ENCODE results near the gene ARHGEF17. TPM values are rescaled to one million over a fixed set of nuclear protein-coding genes. Genes with fewer than 3 reads are reported as not detected.
A peak's percentile ranks its signal among the peaks of the same experiment; 100 is the strongest.

ARHGEF17 gene, protein sequence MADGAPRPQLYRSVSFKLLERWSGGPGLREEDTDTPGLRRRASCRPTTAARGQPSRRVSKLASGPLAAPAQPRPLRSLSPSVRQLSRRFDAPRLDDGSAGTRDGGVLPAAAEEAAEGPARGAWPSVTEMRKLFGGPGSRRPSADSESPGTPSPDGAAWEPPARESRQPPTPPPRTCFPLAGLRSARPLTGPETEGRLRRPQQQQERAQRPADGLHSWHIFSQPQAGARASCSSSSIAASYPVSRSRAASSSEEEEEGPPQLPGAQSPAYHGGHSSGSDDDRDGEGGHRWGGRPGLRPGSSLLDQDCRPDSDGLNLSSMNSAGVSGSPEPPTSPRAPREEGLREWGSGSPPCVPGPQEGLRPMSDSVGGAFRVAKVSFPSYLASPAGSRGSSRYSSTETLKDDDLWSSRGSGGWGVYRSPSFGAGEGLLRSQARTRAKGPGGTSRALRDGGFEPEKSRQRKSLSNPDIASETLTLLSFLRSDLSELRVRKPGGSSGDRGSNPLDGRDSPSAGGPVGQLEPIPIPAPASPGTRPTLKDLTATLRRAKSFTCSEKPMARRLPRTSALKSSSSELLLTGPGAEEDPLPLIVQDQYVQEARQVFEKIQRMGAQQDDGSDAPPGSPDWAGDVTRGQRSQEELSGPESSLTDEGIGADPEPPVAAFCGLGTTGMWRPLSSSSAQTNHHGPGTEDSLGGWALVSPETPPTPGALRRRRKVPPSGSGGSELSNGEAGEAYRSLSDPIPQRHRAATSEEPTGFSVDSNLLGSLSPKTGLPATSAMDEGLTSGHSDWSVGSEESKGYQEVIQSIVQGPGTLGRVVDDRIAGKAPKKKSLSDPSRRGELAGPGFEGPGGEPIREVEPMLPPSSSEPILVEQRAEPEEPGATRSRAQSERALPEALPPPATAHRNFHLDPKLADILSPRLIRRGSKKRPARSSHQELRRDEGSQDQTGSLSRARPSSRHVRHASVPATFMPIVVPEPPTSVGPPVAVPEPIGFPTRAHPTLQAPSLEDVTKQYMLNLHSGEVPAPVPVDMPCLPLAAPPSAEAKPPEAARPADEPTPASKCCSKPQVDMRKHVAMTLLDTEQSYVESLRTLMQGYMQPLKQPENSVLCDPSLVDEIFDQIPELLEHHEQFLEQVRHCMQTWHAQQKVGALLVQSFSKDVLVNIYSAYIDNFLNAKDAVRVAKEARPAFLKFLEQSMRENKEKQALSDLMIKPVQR (N-terminal part only)
- not detected for total RNA-seq
- under 1 TPM in 1 of 3 donors, not detected in 2; 0.19 TPM for polyA plus RNA-seq
- total RNA-seq, result 0 to 2.0 (median 0.15) reads per million in 6 experiments

DNA sequence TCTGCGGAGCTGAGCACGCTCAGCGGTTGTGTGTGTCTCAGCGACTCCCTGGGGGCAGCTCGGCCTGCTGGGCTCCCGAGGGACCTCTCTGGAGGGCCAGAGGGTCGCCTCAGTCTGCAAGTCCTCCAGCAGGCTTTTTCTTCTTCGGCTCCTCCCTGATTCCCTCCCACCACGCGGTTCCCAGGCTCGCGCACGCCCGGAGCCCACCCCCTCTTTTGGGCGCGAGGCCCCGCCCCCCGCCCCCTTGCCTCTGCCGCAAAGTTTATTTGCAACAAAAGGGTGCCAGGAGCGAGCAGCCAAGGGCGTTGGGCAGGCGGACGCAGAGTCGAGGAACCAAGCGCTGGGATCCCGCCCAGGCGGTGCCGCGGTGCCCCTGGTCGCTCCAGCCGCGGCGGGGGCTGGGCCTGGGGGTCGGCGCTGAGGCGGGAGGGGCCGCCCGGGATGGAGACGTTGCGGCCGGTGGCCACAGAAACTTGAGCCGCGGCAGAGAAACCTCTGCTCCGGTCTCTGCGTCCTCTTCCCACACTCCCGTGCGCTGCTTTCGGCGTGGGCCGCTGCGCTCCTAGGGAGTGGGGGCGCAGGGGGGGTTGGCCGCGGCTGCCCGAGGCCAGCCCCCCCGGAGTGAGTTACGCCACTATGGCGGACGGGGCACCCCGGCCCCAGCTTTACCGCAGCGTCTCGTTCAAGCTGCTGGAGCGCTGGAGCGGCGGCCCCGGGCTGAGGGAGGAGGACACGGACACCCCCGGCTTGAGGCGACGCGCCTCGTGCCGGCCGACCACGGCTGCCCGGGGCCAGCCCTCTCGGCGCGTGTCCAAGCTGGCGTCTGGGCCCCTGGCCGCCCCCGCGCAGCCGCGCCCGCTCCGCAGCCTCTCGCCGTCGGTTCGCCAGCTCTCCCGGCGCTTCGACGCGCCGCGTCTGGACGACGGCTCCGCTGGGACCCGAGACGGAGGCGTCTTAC lies at the start of gene ARHGEF17:
ARHGEF17 (plus strand) TSS at position 274 of the 958 bp plus-strand sequence; CDS start at position 637, 363 bp downstream.
- peak within 1 kb of the TSS; percentile 88 to 99 (median 93) for H3K4me3 Mint-ChIP-seq
- ATAC-seq (peak; percentile 28 to 38), DNase-seq (peak in 5 of 10 donors; percentile 34 to 69 (median 39))
- no peaks in the 10 kb centered on the region for H3K36me3 Mint-ChIP-seq
- H3K27ac Mint-ChIP-seq, result peak within 1 kb of the TSS in 7 of 10 donors; percentile 22 to 81 (median 45)
- peaks cover 6 to 16% (median 11%) of the 10 kb centered on the region in 4 donors for H3K4me1 Mint-ChIP-seq
- peaks cover 7 to 38% (median 15%) of the 10 kb centered on the region in 5 donors for H3K27me3 Mint-ChIP-seq
- no peaks in the 10 kb centered on the region for H3K9me3 Mint-ChIP-seq
- POLR2A ChIA-PET, result interaction anchor here (1.3 to 1.7 kb wide), 4 partner anchors 25 to 33 kb away, joined by 3 to 5 read pairs (median 4); no protein-coding TSS in a partner anchor

- H3K27me3 Mint-ChIP-seq, result peaks cover 3 to 23% (median 18%) of the 10 kb centered on the region in 5 donors
- H3K4me1 Mint-ChIP-seq, result peaks cover 0 to 1% (median 0%) of the 10 kb centered on the region in 4 donors
- ATAC-seq (no peak), DNase-seq (no peak)
- H3K36me3 Mint-ChIP-seq, result no peaks in the 10 kb centered on the region
- no peaks in the 10 kb centered on the region for H3K9me3 Mint-ChIP-seq
- POLR2A ChIA-PET, result no interaction called here
- H3K4me3 Mint-ChIP-seq, result no peak overlapping the region
- peak overlapping the region in 1 of 10 donors; percentile 43 for H3K27ac Mint-ChIP-seq
Measured at GRCh38 chr11:73259406-73260126, 48.5 kb upstream of the ARHGEF17 start.

GRCh38 chr11:73260127-73260457 lies 48.0 kb upstream of the ARHGEF17 start:
- no peaks in the 10 kb centered on the region for H3K9me3 Mint-ChIP-seq
- H3K4me3 Mint-ChIP-seq, result no peak overlapping the region
- peaks cover 0 to 4% (median 0%) of the 10 kb centered on the region in 4 donors for H3K4me1 Mint-ChIP-seq
- peaks cover 7 to 29% (median 24%) of the 10 kb centered on the region in 5 donors for H3K27me3 Mint-ChIP-seq
- no peak overlapping the region for H3K27ac Mint-ChIP-seq
- POLR2A ChIA-PET, result no interaction called here
- no peak for DNase-seq
- H3K36me3 Mint-ChIP-seq, result no peaks in the 10 kb centered on the region
- ATAC-seq, result no peak

GRCh38 chr11:73262851-73263495 lies 45.1 kb upstream of the ARHGEF17 start:
- H3K9me3 Mint-ChIP-seq, result no peaks in the 10 kb centered on the region
- no peaks in the 10 kb centered on the region for H3K36me3 Mint-ChIP-seq

DNA sequence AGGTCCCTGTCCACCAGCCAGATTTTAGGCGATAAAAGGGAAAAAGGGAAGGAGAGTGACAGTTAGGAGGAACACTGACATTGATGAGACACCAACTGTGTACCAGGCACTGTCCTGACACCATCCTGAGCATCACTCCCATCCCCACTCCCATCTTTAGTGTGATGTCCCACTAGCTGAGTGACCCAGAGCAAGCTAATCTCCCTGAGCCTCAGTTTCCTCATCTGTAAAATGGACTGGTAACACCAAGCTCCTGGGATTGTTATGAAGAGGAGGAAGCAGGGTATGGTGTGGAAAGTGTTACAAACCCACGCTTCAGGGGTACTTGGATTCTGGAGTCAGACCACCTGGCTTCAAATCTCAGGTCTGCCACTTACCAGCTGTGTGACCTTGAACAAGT lies 44.4 kb upstream of the ARHGEF17 start:
- POLR2A ChIA-PET, result no interaction called here
- peak overlapping the region in 1 of 10 donors; percentile 77 for H3K27ac Mint-ChIP-seq
- ATAC-seq (no peak), DNase-seq (no peak)
- peaks cover 0 to 4% (median 0%) of the 10 kb centered on the region in 4 donors for H3K4me1 Mint-ChIP-seq
- H3K9me3 Mint-ChIP-seq, result no peaks in the 10 kb centered on the region
- no peaks in the 10 kb centered on the region for H3K36me3 Mint-ChIP-seq
- no peak overlapping the region for H3K4me3 Mint-ChIP-seq
- peaks cover 10 to 44% (median 32%) of the 10 kb centered on the region in 5 donors for H3K27me3 Mint-ChIP-seq

More at GRCh38 chr11:73262851-73263495, 45.1 kb upstream of the ARHGEF17 start:
- POLR2A ChIA-PET, result no interaction called here
- ATAC-seq (no peak), DNase-seq (no peak)
- H3K4me1 Mint-ChIP-seq, result peaks cover 0 to 4% (median 0%) of the 10 kb centered on the region in 4 donors
- peak overlapping the region in 1 of 10 donors; percentile 77 for H3K27ac Mint-ChIP-seq
- H3K4me3 Mint-ChIP-seq, result no peak overlapping the region
- H3K27me3 Mint-ChIP-seq, result peaks cover 10 to 44% (median 32%) of the 10 kb centered on the region in 5 donors

DNA sequence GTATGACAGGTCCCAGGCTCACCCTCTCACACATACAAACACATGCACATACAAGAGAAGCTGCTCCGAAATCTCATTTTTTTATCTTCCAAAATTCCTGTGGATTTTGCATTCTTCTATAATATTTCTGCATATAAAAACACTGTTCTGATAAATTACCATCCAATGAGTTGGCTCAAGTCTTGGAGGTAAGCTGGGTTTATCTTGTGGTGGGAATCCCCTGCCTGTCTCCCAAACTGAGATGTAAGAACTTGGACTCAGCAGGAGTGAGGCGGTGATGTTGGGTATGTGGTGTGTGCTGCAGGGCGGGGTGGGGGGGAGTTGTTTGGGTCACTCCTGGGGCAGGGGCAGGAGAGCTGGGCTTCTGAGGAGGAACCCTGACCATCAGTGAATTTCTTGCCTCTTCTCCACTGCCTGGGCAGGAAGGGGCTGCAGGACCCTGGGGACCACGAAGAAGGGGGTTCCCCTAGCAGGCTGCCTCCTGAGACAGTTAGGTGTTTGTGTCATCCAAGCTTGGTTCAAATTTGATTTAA lies 42.7 kb upstream of the ARHGEF17 start:
- Mint-ChIP-seq H3K27ac (no peak overlapping the region), H3K4me3 (no peak overlapping the region), H3K4me1 (peaks cover 0 to 5% (median 1%) of the 10 kb centered on the region in 4 donors), H3K27me3 (peaks cover 10 to 52% (median 33%) of the 10 kb centered on the region in 5 donors), H3K36me3 (no peaks in the 10 kb centered on the region), H3K9me3 (no peaks in the 10 kb centered on the region)
- no peak for DNase-seq
- no peak for ATAC-seq
- POLR2A ChIA-PET, result interaction anchor here (0.6 kb wide), 1 partner anchor 314 kb away, joined by 3 read pairs; no protein-coding TSS in a partner anchor

DNA sequence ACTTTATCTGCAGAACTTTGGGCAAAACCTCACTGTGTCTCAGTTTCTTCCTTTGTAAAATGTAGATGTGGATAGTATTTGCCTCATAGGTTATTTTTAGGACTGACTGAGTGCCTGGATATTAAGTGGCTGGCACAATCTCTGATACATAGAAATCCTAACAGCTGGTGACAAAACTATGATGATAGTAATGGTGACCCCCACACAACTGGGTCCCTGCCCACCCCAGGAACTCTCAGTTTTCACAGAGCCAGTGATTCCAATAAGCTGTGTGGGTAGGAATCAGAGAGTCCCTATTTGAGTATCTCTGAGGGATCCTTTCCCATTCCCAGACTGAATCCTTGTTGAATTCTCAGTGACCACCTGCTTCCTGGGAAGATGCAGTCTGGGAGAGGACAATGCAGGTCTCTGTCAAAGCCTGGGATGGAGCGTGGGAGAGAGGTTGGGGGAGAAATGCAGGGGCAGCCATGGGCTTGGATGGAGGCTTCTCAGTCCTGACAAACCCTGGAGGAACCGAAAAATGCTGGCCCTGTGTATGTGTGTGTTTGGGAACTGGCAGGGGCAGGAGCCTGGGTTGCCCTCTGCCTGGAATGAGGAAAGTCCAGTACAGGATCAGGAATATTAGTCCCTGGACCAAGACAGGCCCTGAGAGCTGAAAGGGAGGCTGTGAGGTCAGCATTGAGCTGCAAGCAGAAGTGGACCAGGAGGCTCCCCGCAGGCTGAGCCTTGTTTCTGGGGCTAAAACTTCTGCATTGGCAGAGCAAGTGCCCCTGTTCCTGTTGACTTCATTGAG lies 42.0 kb upstream of the ARHGEF17 start:
- Mint-ChIP-seq H3K36me3 (no peaks in the 10 kb centered on the region), H3K27me3 (peaks cover 10 to 52% (median 33%) of the 10 kb centered on the region in 5 donors), H3K4me1 (peaks cover 0 to 5% (median 1%) of the 10 kb centered on the region in 4 donors), H3K9me3 (no peaks in the 10 kb centered on the region), H3K4me3 (no peak overlapping the region), H3K27ac (no peak overlapping the region)
- DNase-seq (no peak), ATAC-seq (no peak)
- POLR2A ChIA-PET, result interaction anchor here (0.6 kb wide), 1 partner anchor 670 kb away, joined by 3 read pairs; no protein-coding TSS in a partner anchor

DNA sequence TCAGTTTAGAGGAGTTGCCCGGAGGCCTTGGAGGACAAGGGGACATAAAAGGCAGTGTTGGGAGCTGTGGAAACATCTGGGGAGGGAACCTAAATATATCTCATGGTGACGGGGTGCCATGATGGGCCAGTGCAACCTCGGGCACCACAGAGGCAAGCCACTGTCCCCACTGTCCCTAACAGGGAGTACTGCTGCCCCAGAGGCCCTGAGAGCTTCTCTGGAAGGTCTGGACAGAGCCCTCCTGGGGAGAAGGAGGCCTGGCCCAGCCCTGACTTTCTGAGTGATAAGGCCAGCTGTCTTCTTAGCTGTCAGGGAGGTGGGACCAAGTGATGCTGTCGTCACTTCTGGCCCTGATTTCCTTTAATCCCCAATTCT lies 41.4 kb upstream of the ARHGEF17 start:
- peaks cover 0 to 5% (median 1%) of the 10 kb centered on the region in 4 donors for H3K4me1 Mint-ChIP-seq
- POLR2A ChIA-PET, result interaction anchor here (0.6 kb wide), 1 partner anchor 671 kb away, joined by 3 read pairs; no protein-coding TSS in a partner anchor
- H3K9me3 Mint-ChIP-seq, result no peaks in the 10 kb centered on the region
- DNase-seq, result no peak
- no peaks in the 10 kb centered on the region for H3K36me3 Mint-ChIP-seq
- H3K4me3 Mint-ChIP-seq, result no peak overlapping the region
- H3K27me3 Mint-ChIP-seq, result peaks cover 10 to 52% (median 33%) of the 10 kb centered on the region in 5 donors
- no peak overlapping the region for H3K27ac Mint-ChIP-seq
- ATAC-seq, result no peak

GRCh38 chr11:73267122-73267846 lies 40.8 kb upstream of the ARHGEF17 start:
- Mint-ChIP-seq H3K27ac (no peak overlapping the region), H3K4me3 (no peak overlapping the region), H3K4me1 (peaks cover 0 to 5% (median 1%) of the 10 kb centered on the region in 4 donors), H3K36me3 (no peaks in the 10 kb centered on the region), H3K9me3 (no peaks in the 10 kb centered on the region), H3K27me3 (peaks cover 10 to 51% (median 33%) of the 10 kb centered on the region in 5 donors)
- POLR2A ChIA-PET, result interaction anchor here (0.6 kb wide), 1 partner anchor 671 kb away, joined by 3 read pairs; no protein-coding TSS in a partner anchor
- ATAC-seq (no peak), DNase-seq (no peak)

Measured in naive thymus-derived CD8-positive, alpha-beta T cell (primary cell).